Natural killer cell (primary cell): Measurements from ENCODE around the gene RAB23. TPM values are rescaled to one million over a fixed set of nuclear protein-coding genes. Genes with fewer than 3 reads are reported as not detected.

Source experiments
- ATAC-seq, 3 donors: fragments of 150-1000 bp in 2 of 3; fragments of 200-7000 bp in 1 of 3; cut with Tn5 transposase; 1 replicate in 1 of 3; 2 replicates in 2 of 3; pipeline ENCODE4 v1.10.0; 2021; ENCODE audit warnings: mild to moderate bottlenecking in 2 of 3, moderate library complexity in 2 of 3
- DNase-seq, 2 donors: peaks; one replicate each; pipeline versions ENCODE4 v3.0.0 to v3.0.0-alpha.2; 2013 to 2021; ENCODE audit warnings: mixed read lengths in 1 of 2
- H3K27ac ChIP-seq: one replicate; pipeline ENCODE4 v1.5.1; 2013; ENCODE audit warnings: mild to moderate bottlenecking, low read length
- H3K27me3 ChIP-seq: one replicate; pipeline ENCODE4 v1.6.1; 2013; ENCODE audit warnings: low read length; ENCODE audit not compliant: control insufficient read depth, insufficient read depth
- H3K36me3 ChIP-seq: one replicate; pipeline ENCODE4 v1.6.1; 2013; ENCODE audit warnings: low read length; ENCODE audit not compliant: control insufficient read depth, insufficient read depth
- H3K4me1 ChIP-seq: one replicate; pipeline ENCODE4 v1.6.1; 2013; ENCODE audit warnings: low read length; ENCODE audit not compliant: control insufficient read depth, insufficient read depth
- H3K4me3 ChIP-seq: one replicate; pipeline ENCODE4 v1.5.1; 2013; ENCODE audit warnings: low read length
- H3K9me3 ChIP-seq: one replicate; pipeline ENCODE4 v1.6.1; 2013; ENCODE audit warnings: low read length; ENCODE audit not compliant: control insufficient read depth, insufficient read depth
- H3K27ac Mint-ChIP-seq, 2 donors: one replicate each; pipeline ENCODE4 v1.8.0; 2022; ENCODE audit warnings: mild to moderate bottlenecking in 2 of 2, mixed read lengths in 2 of 2, moderate library complexity in 1 of 2
- H3K27me3 Mint-ChIP-seq, 2 donors: one replicate each; pipeline ENCODE4 v1.8.0; 2022; ENCODE audit warnings: low read depth in 2 of 2, mixed read lengths in 2 of 2
- H3K36me3 Mint-ChIP-seq: one replicate; pipeline ENCODE4 v1.8.0; 2022; ENCODE audit warnings: mixed read lengths
- H3K4me1 Mint-ChIP-seq, 2 donors: one replicate each; pipeline ENCODE4 v1.8.0; 2022; ENCODE audit warnings: mixed read lengths in 2 of 2
- H3K4me3 Mint-ChIP-seq: one replicate; pipeline ENCODE4 v1.8.0; 2022; ENCODE audit warnings: mild to moderate bottlenecking, moderate library complexity, mixed read lengths
- H3K9me3 Mint-ChIP-seq, 2 donors: one replicate each; pipeline ENCODE4 v1.8.0; 2022; ENCODE audit warnings: mixed read lengths in 2 of 2
- WGBS: methylation state at CpG from one replicate; pipeline ENCODE4 v1.1.7; 2013; ENCODE audit warnings: missing lambda C conversion rate; ENCODE audit not compliant: insufficient coverage; 5-methylcytosine and 5-hydroxymethylcytosine counted together
- intact Hi-C: fragments of 100-400 bp; cut with micrococcal nuclease; formaldehyde crosslinking; loops from one replicate; pipeline ENCODE4 v1.14.2; 2022
- total RNA-seq, 4 donors: library from RNA; stranded (reverse); fragments of 120-200 nt in 1 of 4; gene quantifications; one replicate each; pipeline versions ENCODE4 v1.2.3 to v1.2.4, GENCODE V29; 2013 to 2022
- TF ChIP-seq, protein P1 (sequence below): fragments of 200-600 bp; IDR thresholded peaks from one replicate; pipeline ENCODE4 v1.8.0; 2022; ENCODE audit warnings: antibody characterized with exemption

RAB23 gene
- total RNA-seq, 3 donors from 2014 or later (not counting 1 experiment from before 2014, with no cell fraction given), result 0.31 to 1.3 (median 0.77) TPM

DNA sequence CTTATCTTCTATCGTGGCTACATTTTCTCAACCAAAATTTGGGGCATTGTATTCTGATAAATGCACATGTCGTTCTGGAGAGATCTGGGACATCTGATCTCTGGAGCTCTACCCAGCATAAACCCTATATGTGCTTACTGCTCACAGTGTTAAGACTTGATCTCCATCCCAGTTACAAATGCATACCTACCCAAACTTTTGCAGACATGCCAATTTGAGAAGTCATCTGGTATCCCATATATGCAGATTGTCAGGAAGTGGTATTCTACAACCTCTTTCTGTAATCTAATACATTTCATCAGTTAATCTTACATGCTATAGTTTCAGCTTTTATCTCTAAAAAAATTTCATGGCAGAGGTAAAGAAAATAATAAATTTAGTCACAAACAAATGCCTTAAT lies 38.8 kb downstream of the RAB23 start:
- Histone ChIP-seq H3K36me3 (peaks cover 15% of the 10 kb centered on the region), H3K27me3 (no peaks in the 10 kb centered on the region), H3K27ac (no peak overlapping the region), H3K4me3 (no peak overlapping the region), H3K4me1 (no peaks in the 10 kb centered on the region), H3K9me3 (no peaks in the 10 kb centered on the region)
- TF ChIP-seq, protein P1, sequence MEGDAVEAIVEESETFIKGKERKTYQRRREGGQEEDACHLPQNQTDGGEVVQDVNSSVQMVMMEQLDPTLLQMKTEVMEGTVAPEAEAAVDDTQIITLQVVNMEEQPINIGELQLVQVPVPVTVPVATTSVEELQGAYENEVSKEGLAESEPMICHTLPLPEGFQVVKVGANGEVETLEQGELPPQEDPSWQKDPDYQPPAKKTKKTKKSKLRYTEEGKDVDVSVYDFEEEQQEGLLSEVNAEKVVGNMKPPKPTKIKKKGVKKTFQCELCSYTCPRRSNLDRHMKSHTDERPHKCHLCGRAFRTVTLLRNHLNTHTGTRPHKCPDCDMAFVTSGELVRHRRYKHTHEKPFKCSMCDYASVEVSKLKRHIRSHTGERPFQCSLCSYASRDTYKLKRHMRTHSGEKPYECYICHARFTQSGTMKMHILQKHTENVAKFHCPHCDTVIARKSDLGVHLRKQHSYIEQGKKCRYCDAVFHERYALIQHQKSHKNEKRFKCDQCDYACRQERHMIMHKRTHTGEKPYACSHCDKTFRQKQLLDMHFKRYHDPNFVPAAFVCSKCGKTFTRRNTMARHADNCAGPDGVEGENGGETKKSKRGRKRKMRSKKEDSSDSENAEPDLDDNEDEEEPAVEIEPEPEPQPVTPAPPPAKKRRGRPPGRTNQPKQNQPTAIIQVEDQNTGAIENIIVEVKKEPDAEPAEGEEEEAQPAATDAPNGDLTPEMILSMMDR, result no peak
- Mint-ChIP-seq H3K9me3 (no peaks in the 10 kb centered on the region), H3K27me3 (no peaks in the 10 kb centered on the region), H3K36me3 (peaks cover 6% of the 10 kb centered on the region), H3K4me3 (no peak overlapping the region), H3K27ac (no peak overlapping the region), H3K4me1 (no peaks in the 10 kb centered on the region)
- WGBS, result 98% methylated on average over 2 of the region's 2 CpGs
- ATAC-seq (no peak), DNase-seq (no peak)
- intact Hi-C loops, result no loop called here

GRCh38 chr6:57182017-57182432 lies 40.1 kb downstream of the RAB23 start:
- H3K9me3 Mint-ChIP-seq, result no peaks in the 10 kb centered on the region
- H3K27me3 ChIP-seq, result no peaks in the 10 kb centered on the region
- WGBS, result 100% methylated on average over 2 of the region's 2 CpGs
- ATAC-seq, result no peak
- no peak overlapping the region for H3K4me3 ChIP-seq
- no peak overlapping the region for H3K4me3 Mint-ChIP-seq
- TF ChIP-seq, protein P1, result no peak
- intact Hi-C loops, result no loop called here
- peaks cover 15% of the 10 kb centered on the region for H3K36me3 ChIP-seq
- no peak overlapping the region for H3K27ac ChIP-seq
- peaks cover 6% of the 10 kb centered on the region for H3K36me3 Mint-ChIP-seq
- no peaks in the 10 kb centered on the region for H3K9me3 ChIP-seq
- H3K27me3 Mint-ChIP-seq, result no peaks in the 10 kb centered on the region
- no peaks in the 10 kb centered on the region for H3K4me1 ChIP-seq
- H3K27ac Mint-ChIP-seq, result no peak overlapping the region
- DNase-seq, result no peak
- H3K4me1 Mint-ChIP-seq, result no peaks in the 10 kb centered on the region

- H3K36me3 Mint-ChIP-seq, result peaks cover 6% of the 10 kb centered on the region
- H3K36me3 ChIP-seq, result peaks cover 15% of the 10 kb centered on the region
- H3K4me3 ChIP-seq, result no peak overlapping the region
- H3K27ac ChIP-seq, result no peak overlapping the region
- H3K9me3 Mint-ChIP-seq, result no peaks in the 10 kb centered on the region
- H3K4me3 Mint-ChIP-seq, result no peak overlapping the region
- DNase-seq, result no peak
- intact Hi-C loops, result no loop called here
- H3K4me1 ChIP-seq, result no peaks in the 10 kb centered on the region
- no peaks in the 10 kb centered on the region for H3K4me1 Mint-ChIP-seq
- H3K27ac Mint-ChIP-seq, result no peak overlapping the region
- no peaks in the 10 kb centered on the region for H3K27me3 Mint-ChIP-seq
- no peak for ATAC-seq
- no peaks in the 10 kb centered on the region for H3K27me3 ChIP-seq
- 96% methylated on average over 2 of the region's 3 CpGs for WGBS
- TF ChIP-seq, protein P1, result no peak
- H3K9me3 ChIP-seq, result no peaks in the 10 kb centered on the region
Measured at GRCh38 chr6:57180596-57180995, 41.5 kb downstream of the RAB23 start.

DNA sequence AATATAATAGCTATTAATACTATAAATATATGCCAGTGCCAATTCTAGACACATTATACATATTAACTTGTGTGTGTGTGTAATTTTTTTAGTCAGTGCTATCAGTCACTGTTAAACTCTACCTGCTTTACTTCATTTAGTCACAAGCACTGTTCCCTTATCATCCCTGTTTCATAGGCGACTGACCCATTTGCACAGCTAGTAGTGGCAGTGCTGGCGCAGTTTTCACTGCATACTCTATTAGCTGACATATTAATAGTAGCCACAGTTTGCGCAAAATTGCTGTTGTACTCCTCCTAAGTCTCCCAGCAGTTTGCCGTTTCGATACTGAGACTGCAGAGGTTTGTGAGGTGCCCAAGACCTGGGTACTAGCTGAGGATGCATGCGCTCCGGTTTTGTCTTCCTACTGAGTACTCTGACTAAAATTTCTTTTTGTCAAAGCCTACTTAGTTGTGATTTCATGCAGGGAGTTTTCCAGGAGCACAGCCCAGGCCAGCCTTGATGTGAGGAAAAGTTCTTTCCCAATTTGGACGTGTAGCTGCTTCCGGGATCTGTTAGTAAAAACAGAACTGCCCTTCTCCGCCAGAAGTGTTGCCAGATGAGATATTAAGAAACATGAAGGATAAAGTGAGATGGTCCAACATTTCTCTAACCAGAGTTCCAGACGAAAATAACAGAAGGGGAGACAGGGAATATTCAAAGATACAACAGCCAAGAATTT lies 44.4 kb downstream of the RAB23 start:
- intact Hi-C loops, result no loop called here
- H3K27me3 Mint-ChIP-seq, result no peaks in the 10 kb centered on the region
- no peak overlapping the region for H3K27ac Mint-ChIP-seq
- H3K4me3 ChIP-seq, result no peak overlapping the region
- H3K27ac ChIP-seq, result no peak overlapping the region
- no peaks in the 10 kb centered on the region for H3K9me3 ChIP-seq
- TF ChIP-seq, protein P1, result no peak
- H3K4me1 Mint-ChIP-seq, result peaks cover 12 to 19% of the 10 kb centered on the region in 2 donors
- ATAC-seq, result no peak
- 96% methylated on average over 11 of the region's 11 CpGs for WGBS
- no peaks in the 10 kb centered on the region for H3K9me3 Mint-ChIP-seq
- DNase-seq, result no peak
- H3K36me3 Mint-ChIP-seq, result peaks cover 6% of the 10 kb centered on the region
- no peaks in the 10 kb centered on the region for H3K27me3 ChIP-seq
- no peak overlapping the region for H3K4me3 Mint-ChIP-seq
- H3K4me1 ChIP-seq, result peaks cover 6% of the 10 kb centered on the region
- no peaks in the 10 kb centered on the region for H3K36me3 ChIP-seq
